Endothelial cell (in vitro differentiated cells): ENCODE results near the gene PLAC9. TPM values are rescaled to one million over a fixed set of nuclear protein-coding genes. Genes with fewer than 3 reads are reported as not detected.

Experiments
- DNase-seq: peaks from one replicate; pipeline ENCODE4 v3.0.0; 2021; ENCODE audit warnings: low spot score
- H3K27ac Mint-ChIP-seq: one replicate; pipeline ENCODE4 v1.8.0; 2021; ENCODE audit warnings: mixed read lengths, inconsistent platforms; ENCODE audit not compliant: unreplicated experiment
- H3K27me3 Mint-ChIP-seq: one replicate; pipeline ENCODE4 v1.8.0; 2021; ENCODE audit warnings: mild to moderate bottlenecking, moderate library complexity, mixed read lengths, inconsistent platforms; ENCODE audit not compliant: unreplicated experiment
- H3K36me3 Mint-ChIP-seq: one replicate; pipeline ENCODE4 v1.8.0; 2021; ENCODE audit warnings: mild to moderate bottlenecking, low read depth, mixed read lengths, inconsistent platforms; ENCODE audit not compliant: unreplicated experiment
- H3K4me1 Mint-ChIP-seq: one replicate; pipeline ENCODE4 v1.8.0; 2021; ENCODE audit warnings: mild to moderate bottlenecking, mixed read lengths, inconsistent platforms; ENCODE audit not compliant: unreplicated experiment
- H3K4me3 Mint-ChIP-seq: one replicate; pipeline ENCODE4 v1.8.0; 2021; ENCODE audit warnings: mild to moderate bottlenecking, mixed read lengths, inconsistent platforms; ENCODE audit not compliant: unreplicated experiment
- H3K9me3 Mint-ChIP-seq: one replicate; pipeline ENCODE4 v1.8.0; 2021; ENCODE audit warnings: mixed read lengths, inconsistent platforms; ENCODE audit not compliant: unreplicated experiment
- total RNA-seq: library from RNA; stranded (reverse); fragmentation: NEBNext Ultra II Directional; extraction: Animal tissue kit (Norgen Biotek cat#: 25700); gene quantifications from one replicate; pipeline ENCODE4 v1.2.1, GENCODE V29; 2021; ENCODE audit not compliant: unreplicated experiment
- TF ChIP-seq, protein P1 (sequence below): fragments of 200-600 bp; sonication (generic); IDR thresholded peaks from one replicate; pipeline ENCODE4 v1.5.0; 2021; ENCODE audit warnings: antibody characterized with exemption; ENCODE audit not compliant: unreplicated experiment

Gene PLAC9
- total RNA-seq, 1 donor from 2014 or later = not detected

DNA sequence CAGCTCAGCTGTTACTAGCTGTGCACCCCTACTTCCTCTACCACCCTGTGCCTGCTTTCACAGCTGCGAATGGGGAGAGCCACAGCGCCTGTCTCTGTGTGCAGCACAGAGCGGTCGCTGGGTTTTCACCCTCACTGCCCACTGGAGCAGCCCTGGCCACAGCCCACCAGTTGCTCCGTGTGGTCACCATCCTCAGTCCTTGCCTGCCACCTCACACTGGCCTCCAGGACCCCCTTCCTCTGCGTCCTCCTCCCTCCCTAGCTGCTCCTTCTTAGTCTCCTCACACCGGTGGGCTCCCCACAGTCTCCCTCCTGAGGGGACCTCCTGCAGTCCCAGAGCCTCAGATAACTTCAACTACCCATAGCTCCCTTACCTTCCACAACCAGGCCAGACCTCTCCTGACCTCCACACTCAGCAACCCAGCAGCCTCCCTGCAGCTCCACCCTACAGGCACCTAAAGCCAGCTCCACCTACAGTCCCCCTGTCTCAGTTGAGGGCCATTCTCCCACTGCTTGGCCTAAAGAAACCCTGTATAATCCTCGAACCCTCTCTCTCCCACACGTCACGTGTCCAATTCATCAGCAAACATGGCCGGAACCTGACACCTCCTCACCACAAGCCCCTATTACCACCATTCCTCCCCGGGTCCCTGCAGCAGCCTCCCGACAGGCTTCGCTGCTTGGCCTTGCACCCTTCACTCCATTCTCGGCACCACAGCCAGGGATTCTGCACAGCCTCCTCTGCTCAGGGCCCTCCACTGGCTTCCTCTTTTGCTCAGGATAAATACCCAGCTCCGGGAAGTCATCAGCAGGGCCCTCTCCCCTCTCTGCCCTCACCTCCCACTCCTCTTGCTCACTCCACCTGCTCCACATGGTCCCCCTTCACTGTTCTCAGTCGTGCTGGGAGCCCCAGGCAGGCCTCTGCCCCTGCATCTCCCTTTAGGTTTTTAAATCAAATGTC lies 28.1 kb downstream of the PLAC9 start:
- Mint-ChIP-seq H3K36me3 (peaks cover 65% of the 10 kb centered on the region), H3K27me3 (peaks cover 19% of the 10 kb centered on the region), H3K4me3 (no peak overlapping the region), H3K27ac (no peak overlapping the region), H3K4me1 (peaks cover 9% of the 10 kb centered on the region), H3K9me3 (no peaks in the 10 kb centered on the region)
- TF ChIP-seq, protein P1, sequence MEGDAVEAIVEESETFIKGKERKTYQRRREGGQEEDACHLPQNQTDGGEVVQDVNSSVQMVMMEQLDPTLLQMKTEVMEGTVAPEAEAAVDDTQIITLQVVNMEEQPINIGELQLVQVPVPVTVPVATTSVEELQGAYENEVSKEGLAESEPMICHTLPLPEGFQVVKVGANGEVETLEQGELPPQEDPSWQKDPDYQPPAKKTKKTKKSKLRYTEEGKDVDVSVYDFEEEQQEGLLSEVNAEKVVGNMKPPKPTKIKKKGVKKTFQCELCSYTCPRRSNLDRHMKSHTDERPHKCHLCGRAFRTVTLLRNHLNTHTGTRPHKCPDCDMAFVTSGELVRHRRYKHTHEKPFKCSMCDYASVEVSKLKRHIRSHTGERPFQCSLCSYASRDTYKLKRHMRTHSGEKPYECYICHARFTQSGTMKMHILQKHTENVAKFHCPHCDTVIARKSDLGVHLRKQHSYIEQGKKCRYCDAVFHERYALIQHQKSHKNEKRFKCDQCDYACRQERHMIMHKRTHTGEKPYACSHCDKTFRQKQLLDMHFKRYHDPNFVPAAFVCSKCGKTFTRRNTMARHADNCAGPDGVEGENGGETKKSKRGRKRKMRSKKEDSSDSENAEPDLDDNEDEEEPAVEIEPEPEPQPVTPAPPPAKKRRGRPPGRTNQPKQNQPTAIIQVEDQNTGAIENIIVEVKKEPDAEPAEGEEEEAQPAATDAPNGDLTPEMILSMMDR = no peak
- DNase-seq = no peak

DNA sequence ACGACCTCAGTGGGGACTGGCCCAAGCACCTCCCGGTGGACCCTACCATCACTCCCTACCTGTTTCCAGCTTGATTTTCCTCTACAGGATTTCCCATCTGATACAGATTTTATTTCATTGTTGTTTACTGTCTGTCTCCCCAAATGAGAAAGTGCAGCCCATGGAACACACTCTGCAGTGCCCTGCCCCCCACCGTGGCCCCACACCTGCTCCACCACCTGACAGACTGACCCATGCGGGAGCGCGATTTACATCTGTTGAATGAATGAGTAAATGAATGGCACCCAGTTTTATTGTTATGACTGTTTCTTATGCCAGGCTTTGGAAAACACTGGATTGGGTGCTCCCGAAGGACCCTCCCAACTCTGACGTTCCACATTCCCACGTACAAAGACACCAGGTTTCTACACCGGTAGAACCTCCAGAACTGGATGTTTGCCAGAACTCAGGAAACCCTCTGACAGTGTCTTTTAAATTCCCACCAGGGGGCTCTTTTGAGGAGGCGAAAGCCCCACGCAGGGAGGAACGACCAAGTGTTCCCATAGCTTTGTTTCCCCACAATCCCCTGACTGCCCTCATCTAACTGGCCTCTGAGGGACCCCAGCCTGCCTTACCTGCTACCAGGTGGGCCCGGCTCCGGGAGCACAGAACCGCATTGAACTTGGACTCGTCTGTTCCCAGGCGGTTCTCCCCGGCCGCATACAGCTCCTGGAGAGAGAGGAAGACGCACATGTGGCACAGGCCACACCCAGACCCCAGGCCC lies 29.0 kb downstream of the PLAC9 start:
- peaks cover 17% of the 10 kb centered on the region for H3K27me3 Mint-ChIP-seq
- H3K9me3 Mint-ChIP-seq = no peaks in the 10 kb centered on the region
- no peak overlapping the region for H3K4me3 Mint-ChIP-seq
- H3K4me1 Mint-ChIP-seq = peaks cover 7% of the 10 kb centered on the region
- TF ChIP-seq, protein P1 = peak; percentile 35
- H3K36me3 Mint-ChIP-seq = peaks cover 64% of the 10 kb centered on the region
- no peak overlapping the region for H3K27ac Mint-ChIP-seq
- DNase-seq = peak; percentile 21

DNA sequence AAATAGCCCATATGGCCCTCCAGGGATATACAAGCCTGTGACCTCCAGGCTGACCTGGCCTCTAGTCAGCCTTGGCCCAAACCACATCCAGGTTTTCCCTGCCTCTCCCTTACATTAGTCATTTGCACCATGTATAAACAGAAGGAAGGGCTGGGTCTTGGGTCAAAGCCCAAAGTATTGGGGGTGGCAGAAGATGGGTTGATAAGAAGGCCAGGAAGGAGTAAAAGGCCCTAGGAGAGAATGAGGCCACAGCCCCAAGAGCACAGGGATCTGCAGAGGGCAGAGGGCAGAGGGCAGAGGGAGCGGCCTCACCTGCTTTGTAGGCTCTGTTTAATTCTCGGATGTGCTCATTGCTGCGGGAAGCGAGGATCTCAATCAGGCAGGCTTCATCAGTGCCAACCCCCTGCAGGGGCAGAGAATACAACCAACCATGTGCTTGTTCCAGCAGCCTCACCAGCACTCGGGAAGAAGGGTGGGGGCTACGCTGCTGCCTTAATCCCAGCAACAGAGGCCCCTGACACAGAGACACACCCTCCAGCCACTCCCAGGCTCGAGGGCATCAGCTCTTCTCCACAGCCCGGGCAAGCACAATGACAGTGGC lies 31.3 kb downstream of the PLAC9 start:
- Mint-ChIP-seq H3K4me3 (no peak overlapping the region), H3K36me3 (peaks cover 46% of the 10 kb centered on the region), H3K27ac (no peak overlapping the region), H3K27me3 (peaks cover 16% of the 10 kb centered on the region), H3K9me3 (no peaks in the 10 kb centered on the region), H3K4me1 (peaks cover 4% of the 10 kb centered on the region)
- no peak for DNase-seq
- TF ChIP-seq, protein P1 = no peak

DNA sequence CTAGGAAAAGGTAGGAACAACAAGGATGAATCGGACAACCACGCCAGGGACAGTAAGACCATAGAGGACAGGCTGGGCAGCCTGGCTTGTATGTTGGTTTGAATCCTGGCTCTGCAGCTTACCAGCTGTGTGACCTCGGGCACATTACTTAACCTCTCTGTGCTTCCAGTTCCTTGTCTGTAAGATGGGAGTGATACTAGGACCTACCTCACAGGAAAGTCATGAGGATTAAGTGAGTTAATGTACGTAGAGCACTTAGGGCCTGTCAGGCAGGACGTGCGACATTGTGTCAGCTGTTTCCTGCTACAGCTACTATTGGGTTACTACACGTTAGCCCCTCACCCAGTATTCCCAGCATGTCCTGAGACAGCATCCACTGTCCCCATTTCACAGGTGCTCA lies 32.1 kb downstream of the PLAC9 start:
- Mint-ChIP-seq H3K36me3 (peaks cover 41% of the 10 kb centered on the region), H3K4me1 (no peaks in the 10 kb centered on the region), H3K4me3 (peak overlapping the region; percentile 13), H3K27me3 (peaks cover 15% of the 10 kb centered on the region), H3K9me3 (no peaks in the 10 kb centered on the region), H3K27ac (no peak overlapping the region)
- TF ChIP-seq, protein P1 = no peak
- DNase-seq = no peak
